ENCODE measurements around the gene HAO1.
"Not testable (repeated sequence)": the region's sequence is repeated elsewhere in the genome, so short reads cannot be mapped to it uniquely, and the experiment has no call there.

HAO1 gene

DNA sequence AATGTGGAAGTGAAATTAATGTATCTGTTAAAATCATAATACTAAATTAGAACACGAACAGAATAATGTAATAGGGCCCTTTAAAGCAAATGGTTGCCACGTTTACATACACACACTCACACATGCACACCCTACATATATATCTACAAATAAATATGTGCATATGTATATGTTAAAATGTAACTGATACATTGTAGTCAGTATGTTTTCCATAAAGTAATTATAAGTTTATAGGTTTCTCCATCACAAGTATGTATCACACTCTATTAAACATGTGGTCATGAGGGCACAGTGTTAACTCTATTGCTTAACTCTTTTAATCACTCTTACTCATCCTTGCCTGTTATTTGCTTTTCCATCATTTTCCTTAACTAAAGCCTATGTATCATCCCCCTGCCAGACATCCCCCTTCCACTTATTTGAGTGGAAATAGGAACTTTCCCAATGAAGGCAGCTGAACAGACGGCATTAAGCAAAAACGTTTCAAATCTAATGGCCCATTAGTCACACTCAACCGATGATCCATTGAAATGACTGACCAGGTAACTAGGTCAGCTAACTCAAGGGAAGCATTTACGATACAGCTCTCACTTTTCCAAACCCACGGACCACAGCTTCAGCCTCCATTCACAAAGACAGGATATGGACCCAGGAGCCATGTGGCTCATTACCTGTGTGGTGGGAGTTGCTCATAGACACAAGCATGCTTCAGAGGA, 89.3 kb downstream of the HAO1 start:
- no peak for DNase-seq

DNA sequence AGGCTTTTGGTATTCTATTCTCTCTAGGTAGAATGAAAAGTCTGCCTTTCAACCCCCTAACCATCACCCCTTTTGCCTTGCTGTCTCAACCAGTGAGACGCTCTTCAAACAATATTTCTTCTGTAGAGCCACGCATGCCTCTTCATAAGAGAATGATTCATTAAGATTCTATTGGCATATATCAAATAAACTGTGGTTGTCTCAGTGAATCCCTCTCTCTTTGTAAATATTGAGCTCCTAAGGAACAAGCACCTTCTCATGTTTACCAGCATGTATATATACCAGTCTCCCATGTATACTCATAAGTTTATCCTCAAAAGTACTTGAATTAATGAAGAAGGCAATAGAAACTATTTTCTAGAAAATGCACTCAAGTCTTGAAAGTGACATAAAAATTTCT, 90.6 kb downstream of the HAO1 start:
- DNase-seq = no peak

DNA sequence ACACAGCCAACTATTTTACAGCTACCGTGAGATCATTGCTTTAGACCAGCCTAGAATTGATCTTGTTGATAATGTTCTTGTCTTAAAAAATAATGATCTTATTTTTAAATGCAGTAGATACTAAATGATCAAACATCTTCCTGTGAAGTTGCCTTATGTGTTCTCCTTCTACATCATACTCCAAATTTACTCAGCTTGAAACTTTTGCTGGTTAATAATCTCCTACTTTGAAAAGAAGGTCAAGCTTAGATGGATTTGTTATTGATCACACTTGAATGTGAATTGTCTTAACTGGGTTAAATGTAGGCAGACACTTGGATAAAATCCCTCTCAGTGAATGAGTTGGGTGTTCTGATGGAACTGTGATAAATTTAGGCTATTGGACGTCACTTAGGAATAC, 91.9 kb downstream of the HAO1 start:
- no peak for DNase-seq

DNA sequence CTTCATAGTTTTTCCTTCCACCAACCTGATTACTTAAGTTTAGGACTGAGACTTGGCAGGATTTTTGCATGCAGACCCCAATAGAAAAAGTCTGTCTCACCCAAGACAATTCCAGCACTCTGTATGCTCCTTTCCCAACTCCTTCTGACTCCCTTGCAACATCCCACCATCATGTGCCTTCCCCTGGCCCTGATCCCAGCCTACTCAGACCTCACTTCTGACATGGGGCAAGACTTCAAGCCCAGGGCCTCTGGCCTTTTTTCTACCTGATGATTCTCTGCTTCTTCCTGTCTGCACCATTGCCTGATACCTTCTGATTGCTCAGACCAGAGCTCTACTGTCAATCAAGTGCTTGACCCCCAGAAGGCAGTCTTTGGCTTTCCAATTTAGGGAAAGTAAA, 96.6 kb downstream of the HAO1 start:
- no peak for DNase-seq

DNA sequence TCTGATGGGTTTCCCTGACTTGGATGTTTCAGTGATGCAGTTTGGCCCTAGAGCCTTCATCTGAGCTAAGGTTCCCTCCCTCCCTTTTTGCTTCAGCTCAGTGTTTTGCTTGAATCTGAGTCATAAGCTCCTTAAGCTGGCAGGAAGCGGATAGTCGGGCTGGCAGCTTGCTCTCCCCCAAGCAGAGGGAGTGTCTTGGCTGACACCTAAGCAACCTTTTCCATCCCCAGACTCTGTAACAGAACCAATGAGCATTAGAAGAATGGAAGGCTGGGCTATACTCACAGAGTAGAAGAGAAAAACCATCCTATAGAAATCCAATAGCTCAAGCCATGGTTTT, 98.3 kb downstream of the HAO1 start:
- DNase-seq = no peak

DNA sequence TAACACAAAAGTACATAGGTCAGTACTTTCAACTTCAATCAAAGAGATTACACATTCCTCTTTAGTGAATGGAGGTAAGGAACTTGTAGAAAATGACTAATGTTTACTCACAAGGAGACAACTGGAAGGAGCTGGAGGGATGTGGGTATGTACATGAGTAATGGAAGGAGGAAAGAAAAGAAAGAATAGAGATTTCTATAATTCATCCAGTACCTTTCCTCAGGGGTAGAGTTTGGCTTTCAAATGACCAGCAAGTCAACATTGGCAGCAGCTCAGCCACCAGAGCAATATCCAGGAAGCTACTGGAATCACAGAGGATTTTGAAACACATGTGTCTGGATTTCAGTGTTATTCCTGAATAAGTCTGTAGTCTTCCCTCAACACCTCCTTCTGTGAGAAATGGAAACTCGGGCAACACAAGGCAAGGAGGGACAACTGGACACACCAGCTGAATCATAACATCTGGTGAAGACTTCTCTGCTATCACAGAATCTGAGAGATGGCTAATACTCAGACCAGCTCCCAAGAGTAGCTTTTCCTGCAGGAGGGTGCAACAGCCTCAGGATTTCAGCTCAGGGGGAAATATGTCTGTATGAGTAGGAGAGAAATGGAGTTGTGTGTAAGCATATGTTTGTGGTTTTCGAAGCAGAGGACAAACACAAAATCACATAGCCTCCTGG, 98.8 kb downstream of the HAO1 start:
- DNase-seq = no peak

DNA sequence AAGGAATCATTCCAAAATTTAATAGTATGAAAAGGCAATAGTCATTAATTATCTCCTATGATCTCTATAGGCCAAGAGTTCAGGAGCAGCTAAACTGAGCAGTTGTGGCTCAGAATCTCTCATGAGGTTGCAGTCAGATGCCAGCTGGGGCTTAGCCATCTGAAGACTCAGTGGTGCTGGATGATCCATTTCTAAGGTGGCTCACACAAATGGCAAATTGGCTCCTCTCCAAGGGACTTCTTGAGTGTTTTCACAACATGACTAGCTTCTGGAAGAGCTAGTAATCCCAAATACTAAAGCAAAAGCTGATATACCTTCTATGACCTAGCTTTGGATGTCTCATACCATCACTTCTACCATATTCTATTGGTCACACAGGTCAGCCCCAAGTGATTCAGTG, 104.2 kb downstream of the HAO1 start:
- DNase-seq = no peak

DNA sequence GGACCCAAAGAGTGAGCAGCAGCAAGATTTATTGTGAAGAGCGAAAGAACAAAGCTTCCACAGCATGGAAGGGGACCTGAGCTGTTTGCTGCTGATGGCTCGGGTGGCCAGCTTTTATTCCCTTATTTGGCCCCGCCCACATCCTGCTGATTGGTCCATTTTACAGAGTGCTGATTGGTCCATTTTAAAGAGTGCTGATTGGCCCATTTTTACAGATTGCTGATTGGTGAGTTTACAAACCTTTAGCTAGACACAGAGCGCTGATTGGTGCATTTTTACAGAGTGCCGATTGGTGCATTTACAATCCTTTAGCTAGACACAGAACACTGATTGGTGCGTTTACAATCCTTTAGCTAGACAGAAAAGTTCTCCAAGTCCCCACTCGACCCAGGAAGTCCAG, 105.8 kb downstream of the HAO1 start:
- not testable (repeated sequence) for DNase-seq

Data from activated gamma-delta T cell (primary cell).